ENCODE data around the gene GRAMD4. TPM values are rescaled to one million over a fixed set of nuclear protein-coding genes. Genes with fewer than 3 reads are reported as not detected.

Gene GRAMD4, protein sequence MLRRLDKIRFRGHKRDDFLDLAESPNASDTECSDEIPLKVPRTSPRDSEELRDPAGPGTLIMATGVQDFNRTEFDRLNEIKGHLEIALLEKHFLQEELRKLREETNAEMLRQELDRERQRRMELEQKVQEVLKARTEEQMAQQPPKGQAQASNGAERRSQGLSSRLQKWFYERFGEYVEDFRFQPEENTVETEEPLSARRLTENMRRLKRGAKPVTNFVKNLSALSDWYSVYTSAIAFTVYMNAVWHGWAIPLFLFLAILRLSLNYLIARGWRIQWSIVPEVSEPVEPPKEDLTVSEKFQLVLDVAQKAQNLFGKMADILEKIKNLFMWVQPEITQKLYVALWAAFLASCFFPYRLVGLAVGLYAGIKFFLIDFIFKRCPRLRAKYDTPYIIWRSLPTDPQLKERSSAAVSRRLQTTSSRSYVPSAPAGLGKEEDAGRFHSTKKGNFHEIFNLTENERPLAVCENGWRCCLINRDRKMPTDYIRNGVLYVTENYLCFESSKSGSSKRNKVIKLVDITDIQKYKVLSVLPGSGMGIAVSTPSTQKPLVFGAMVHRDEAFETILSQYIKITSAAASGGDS
- 7.6 to 16.9 TPM (median 11.7 TPM) in 5 replicates for total RNA-seq (2022; extraction: Qiagen RNA extraction)

GRCh38 chr22:46619830-46620501, at the start of gene GRAMD4:
GRAMD4 (plus strand) TSS chr22:46620386; CDS start chr22:46626800, 6,414 bp downstream.

Other genes starting within 250 kb of the GRAMD4 start
- 23.0 to 28.8 TPM (median 28.0 TPM) in 5 replicates for gene CELSR1, start 82.8 kb upstream of the GRAMD4 start, total RNA-seq (2022; extraction: Qiagen RNA extraction)
- gene CERK, start 117.9 kb downstream of the GRAMD4 start, total RNA-seq (2022; extraction: Qiagen RNA extraction) = 20.2 to 24.9 TPM (median 23.4 TPM) in 5 replicates
- gene TBC1D22A, start 142.3 kb downstream of the GRAMD4 start, total RNA-seq (2022; extraction: Qiagen RNA extraction) = 8.3 to 10.5 TPM (median 10.2 TPM) in 5 replicates